Lower lobe of right lung (tissue), 2 donors: ENCODE results near the gene ETFDH. TPM values are rescaled to one million over a fixed set of nuclear protein-coding genes. Genes with fewer than 3 reads are reported as not detected.
"Not testable (repeated sequence)": the region's sequence is repeated elsewhere in the genome, so short reads cannot be mapped to it uniquely, and the experiment has no call there.

ENCODE experiments used
- ATAC-seq, 2 donors: fragments of 200-7000 bp; cut with Tn5 transposase; one replicate each; pipeline ENCODE4 v1.9.1; 2020 to 2022; ENCODE audit warnings: mild to moderate bottlenecking in 2 of 2, moderate library complexity in 2 of 2
- DNase-seq: peaks from one replicate; pipeline ENCODE4 v3.0.0-alpha.2; 2020
- H3K27ac ChIP-seq: fragments of 200-600 bp; one replicate; pipeline ENCODE4 v1.8.0; 2022
- H3K27me3 ChIP-seq: fragments of 200-600 bp; one replicate; pipeline ENCODE4 v1.8.0; 2022; ENCODE audit warnings: low read depth
- H3K36me3 ChIP-seq: fragments of 200-600 bp; one replicate; pipeline ENCODE4 v1.8.0; 2022; ENCODE audit warnings: mild to moderate bottlenecking
- H3K4me1 ChIP-seq: fragments of 200-600 bp; one replicate; pipeline ENCODE4 v1.8.0; 2022
- H3K4me3 ChIP-seq: fragments of 200-600 bp; one replicate; pipeline ENCODE4 v1.8.0; 2022; ENCODE audit warnings: mild to moderate bottlenecking
- H3K9me3 ChIP-seq: fragments of 200-600 bp; one replicate; pipeline ENCODE4 v1.8.0; 2022
- intact Hi-C: fragments of 100-400 bp; cut with DNase I; formaldehyde crosslinking; loops from one replicate; pipeline ENCODE4 v1.11.0; 2022
- total RNA-seq: library from RNA; stranded (reverse); fragmentation: NEBNext Ultra II Directional; extraction: Animal tissue kit (Norgen Biotek cat#: 25700); gene quantifications from one replicate; pipeline ENCODE4 v1.2.1, GENCODE V29; 2021
- TF ChIP-seq, protein P1 (sequence below): fragments of 200-600 bp; IDR thresholded peaks from one replicate; pipeline ENCODE4 v1.8.0; 2022; ENCODE audit warnings: antibody characterized with exemption, mild to moderate bottlenecking
- donor health status: DM: no; HTN: yes; CAD: no; lungs with severe emphysema.

Gene ETFDH
- total RNA-seq, 1 donor from 2014 or later: 27.7 TPM

DNA sequence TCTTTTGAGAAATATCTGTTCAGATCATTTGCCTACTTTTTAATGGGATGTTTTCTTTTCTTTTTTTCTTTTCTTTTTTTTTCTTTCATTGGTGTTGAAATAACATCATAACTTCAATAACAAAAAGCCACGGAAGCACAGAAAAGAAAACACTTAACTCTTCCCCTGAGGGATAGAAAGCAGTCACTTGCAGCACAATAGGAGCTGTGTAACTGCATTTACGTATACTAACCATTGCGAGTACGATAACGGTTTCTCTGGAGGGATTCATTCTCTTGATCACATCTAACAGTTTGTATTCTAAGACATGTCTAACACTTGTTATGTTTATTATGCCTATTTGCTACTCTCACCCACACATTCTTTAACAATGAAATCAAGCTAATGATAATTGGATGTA is 27.7 kb upstream of the ETFDH start:
- TF ChIP-seq, protein P1, sequence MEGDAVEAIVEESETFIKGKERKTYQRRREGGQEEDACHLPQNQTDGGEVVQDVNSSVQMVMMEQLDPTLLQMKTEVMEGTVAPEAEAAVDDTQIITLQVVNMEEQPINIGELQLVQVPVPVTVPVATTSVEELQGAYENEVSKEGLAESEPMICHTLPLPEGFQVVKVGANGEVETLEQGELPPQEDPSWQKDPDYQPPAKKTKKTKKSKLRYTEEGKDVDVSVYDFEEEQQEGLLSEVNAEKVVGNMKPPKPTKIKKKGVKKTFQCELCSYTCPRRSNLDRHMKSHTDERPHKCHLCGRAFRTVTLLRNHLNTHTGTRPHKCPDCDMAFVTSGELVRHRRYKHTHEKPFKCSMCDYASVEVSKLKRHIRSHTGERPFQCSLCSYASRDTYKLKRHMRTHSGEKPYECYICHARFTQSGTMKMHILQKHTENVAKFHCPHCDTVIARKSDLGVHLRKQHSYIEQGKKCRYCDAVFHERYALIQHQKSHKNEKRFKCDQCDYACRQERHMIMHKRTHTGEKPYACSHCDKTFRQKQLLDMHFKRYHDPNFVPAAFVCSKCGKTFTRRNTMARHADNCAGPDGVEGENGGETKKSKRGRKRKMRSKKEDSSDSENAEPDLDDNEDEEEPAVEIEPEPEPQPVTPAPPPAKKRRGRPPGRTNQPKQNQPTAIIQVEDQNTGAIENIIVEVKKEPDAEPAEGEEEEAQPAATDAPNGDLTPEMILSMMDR: no peak
- H3K27me3 ChIP-seq: no peaks in the 10 kb centered on the region
- no peaks in the 10 kb centered on the region for H3K4me1 ChIP-seq
- H3K27ac ChIP-seq: no peak overlapping the region
- intact Hi-C loops: no loop called here
- DNase-seq (no peak), ATAC-seq (no peak)
- H3K4me3 ChIP-seq: no peak overlapping the region
- no peaks in the 10 kb centered on the region for H3K9me3 ChIP-seq
- no peaks in the 10 kb centered on the region for H3K36me3 ChIP-seq

DNA sequence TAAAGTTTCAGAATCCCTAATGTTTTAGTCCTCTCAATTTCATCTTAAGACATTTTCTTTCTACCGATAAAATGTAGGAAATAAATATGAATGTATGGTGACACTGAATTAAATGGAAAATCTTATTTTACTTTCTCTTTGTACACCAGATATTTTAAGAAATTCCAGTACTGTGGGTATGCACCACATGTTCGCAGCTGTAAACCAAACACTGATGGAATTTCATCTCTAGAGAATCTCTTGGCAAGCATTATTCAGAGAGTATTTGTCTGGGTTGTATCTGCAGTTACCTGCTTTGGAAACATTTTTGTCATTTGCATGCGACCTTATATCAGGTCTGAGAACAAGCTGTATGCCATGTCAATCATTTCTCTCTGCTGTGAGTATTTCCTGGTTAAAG is 27.3 kb upstream of the ETFDH start:
- no peaks in the 10 kb centered on the region for H3K9me3 ChIP-seq
- no peak overlapping the region for H3K4me3 ChIP-seq
- ATAC-seq: no peak
- no peaks in the 10 kb centered on the region for H3K27me3 ChIP-seq
- intact Hi-C loops: no loop called here
- no peaks in the 10 kb centered on the region for H3K36me3 ChIP-seq
- DNase-seq: no peak
- TF ChIP-seq, protein P1: no peak
- H3K4me1 ChIP-seq: no peaks in the 10 kb centered on the region
- H3K27ac ChIP-seq: no peak overlapping the region

DNA sequence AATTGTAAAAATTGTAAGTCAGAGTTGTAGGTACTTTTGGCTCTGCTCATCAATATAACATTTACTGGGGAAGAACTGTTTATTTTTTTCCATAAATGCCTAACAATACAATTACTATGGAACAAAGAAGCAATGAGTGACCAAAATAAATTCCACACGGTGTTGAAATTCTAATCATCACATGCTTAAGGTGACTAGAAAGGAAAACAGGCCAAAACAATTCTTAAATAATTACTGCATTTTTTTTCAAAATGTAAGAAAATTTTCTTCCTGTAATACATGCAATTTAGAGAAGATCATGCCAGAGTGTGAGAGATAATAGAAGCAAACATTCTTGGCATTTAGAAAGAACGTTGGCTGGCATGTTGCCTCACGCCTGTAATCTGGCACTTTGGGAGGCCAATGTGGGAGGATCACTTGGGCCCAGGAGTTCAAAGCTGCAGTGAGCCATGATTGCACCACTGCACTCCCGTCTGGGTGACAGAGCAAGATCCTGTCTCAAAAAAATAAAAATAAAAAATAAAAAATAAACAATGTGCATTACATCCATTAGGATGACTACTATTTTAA is 22.9 kb upstream of the ETFDH start:
- H3K36me3 ChIP-seq: no peaks in the 10 kb centered on the region
- H3K4me1 ChIP-seq: no peaks in the 10 kb centered on the region
- no peak overlapping the region for H3K27ac ChIP-seq
- intact Hi-C loops: no loop called here
- ATAC-seq (no peak), DNase-seq (no peak)
- H3K27me3 ChIP-seq: no peaks in the 10 kb centered on the region
- TF ChIP-seq, protein P1: no peak
- no peak overlapping the region for H3K4me3 ChIP-seq
- H3K9me3 ChIP-seq: no peaks in the 10 kb centered on the region

DNA sequence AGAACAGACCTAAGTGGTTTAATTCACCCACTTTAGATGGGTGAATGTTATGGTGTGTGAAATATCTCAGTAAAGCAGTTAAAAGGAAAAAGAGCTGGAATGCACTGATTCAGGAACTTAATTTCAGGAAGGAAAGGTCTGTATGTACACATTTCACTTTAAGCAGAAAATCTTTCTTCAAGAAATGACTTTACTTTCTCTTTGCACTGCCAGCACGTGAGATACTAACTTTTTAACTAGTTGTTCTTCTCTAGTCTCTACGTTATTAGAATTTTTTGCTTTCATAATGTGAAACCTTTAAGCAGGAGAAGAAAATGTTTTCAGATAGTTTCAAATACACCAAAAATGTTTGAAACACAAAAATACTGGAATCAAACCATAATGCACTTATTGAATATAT is 19.2 kb upstream of the ETFDH start:
- Histone ChIP-seq H3K36me3 (no peaks in the 10 kb centered on the region), H3K27me3 (no peaks in the 10 kb centered on the region), H3K4me3 (no peak overlapping the region), H3K4me1 (no peaks in the 10 kb centered on the region), H3K27ac (no peak overlapping the region), H3K9me3 (no peaks in the 10 kb centered on the region)
- TF ChIP-seq, protein P1: no peak
- ATAC-seq: no peak
- no peak for DNase-seq
- intact Hi-C loops: no loop called here

DNA sequence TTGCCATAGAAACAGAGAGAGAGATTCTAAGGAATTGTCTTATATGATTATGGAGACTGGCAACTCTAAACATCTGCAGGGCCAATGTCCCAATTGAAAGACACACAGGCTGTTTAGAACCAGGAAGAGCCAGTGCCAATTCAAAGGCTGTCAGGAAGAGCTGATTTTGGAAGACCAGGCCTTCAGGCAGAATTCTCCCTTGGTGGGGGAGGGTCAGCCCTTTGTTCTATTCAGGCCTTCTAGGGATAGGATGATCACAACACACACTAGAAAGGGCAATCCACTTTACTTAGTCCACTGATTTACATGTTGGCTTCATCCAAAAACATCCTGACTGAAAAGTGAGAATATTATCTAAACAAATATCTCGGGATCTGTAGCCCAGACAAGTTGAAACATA is 15.7 kb upstream of the ETFDH start:
- intact Hi-C loops: no loop called here
- H3K27me3 ChIP-seq: no peaks in the 10 kb centered on the region
- no peak for DNase-seq
- TF ChIP-seq, protein P1: no peak
- H3K4me1 ChIP-seq: no peaks in the 10 kb centered on the region
- H3K9me3 ChIP-seq: no peaks in the 10 kb centered on the region
- H3K36me3 ChIP-seq: no peaks in the 10 kb centered on the region
- no peak overlapping the region for H3K27ac ChIP-seq
- ATAC-seq: no peak
- H3K4me3 ChIP-seq: no peak overlapping the region

DNA sequence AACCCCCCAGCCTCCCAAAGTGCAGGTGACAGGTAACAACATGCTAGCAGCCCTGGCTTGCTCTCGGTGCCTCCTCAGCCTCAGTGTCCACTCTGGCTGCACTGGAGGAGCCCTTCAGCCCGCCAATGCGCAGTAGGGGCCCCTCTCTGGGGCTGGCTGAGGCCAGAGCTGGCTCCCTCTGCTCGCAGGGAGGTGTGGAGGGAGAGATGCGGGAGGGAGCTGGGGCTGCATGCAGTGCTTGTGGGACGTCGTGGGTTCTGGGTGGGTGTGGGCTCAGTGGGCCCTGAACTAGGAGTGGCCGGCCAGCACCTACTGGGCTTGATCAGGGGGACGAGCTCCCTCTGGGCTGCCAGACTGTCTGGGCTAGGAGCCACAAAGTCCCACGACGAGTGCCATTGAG is 14.8 kb upstream of the ETFDH start:
- TF ChIP-seq, protein P1: no peak
- ATAC-seq: no peak
- intact Hi-C loops: no loop called here
- H3K27ac ChIP-seq: no peak overlapping the region
- no peaks in the 10 kb centered on the region for H3K4me1 ChIP-seq
- H3K27me3 ChIP-seq: no peaks in the 10 kb centered on the region
- DNase-seq: no peak
- H3K9me3 ChIP-seq: no peaks in the 10 kb centered on the region
- H3K36me3 ChIP-seq: no peaks in the 10 kb centered on the region
- no peak overlapping the region for H3K4me3 ChIP-seq

DNA sequence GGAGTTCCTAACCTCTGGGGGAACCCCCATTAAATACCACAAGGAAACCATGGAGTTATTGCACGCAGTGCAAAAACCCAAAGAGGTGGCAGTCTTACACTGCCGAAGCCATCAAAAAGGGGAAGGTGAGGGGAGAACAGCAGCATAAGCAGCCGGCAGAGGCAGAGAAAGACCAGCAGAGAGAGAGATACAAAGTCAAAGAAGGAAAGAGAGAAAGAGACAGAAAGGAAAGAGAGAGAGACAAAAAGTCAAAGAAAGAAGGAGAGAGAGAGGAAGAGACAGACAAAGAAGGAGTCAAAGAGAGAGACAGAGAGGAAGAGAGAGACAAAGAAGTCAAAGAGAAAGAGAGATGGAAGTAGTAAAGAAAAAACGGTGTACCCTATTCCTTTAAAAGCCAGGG is 8.8 kb upstream of the ETFDH start:
- H3K27me3 ChIP-seq, DNase-seq, intact Hi-C loops, H3K4me3 ChIP-seq, H3K36me3 ChIP-seq, H3K9me3 ChIP-seq, H3K27ac ChIP-seq, ATAC-seq, H3K4me1 ChIP-seq: not testable (repeated sequence)
